Measurements from ENCODE around the gene DCDC2. TPM values are rescaled to one million over a fixed set of nuclear protein-coding genes. Genes with fewer than 3 reads are reported as not detected.

The DCDC2 gene
- total and polyA plus RNA-seq, 4 donors = 0.51 to 13.0 (median 2.0) TPM

GRCh38 chr6:24187965-24188577 lies 169.8 kb downstream of the DCDC2 start:
- no peaks in the 10 kb centered on the region for H3K9me3 ChIP-seq (ENCODE audit: control insufficient read depth in 4 of 4, low read length in 3 of 4)
- no peak overlapping the region for H3K4me3 ChIP-seq (ENCODE audit: low read depth in 1 of 3, low read length in 3 of 3)
- no peak for DNase-seq (ENCODE audit: low spot score)
- H3K27ac ChIP-seq (ENCODE audit: low read depth in 1 of 2, low read length in 2 of 2) = no peak overlapping the region
- H3K9ac ChIP-seq (ENCODE audit: low read depth in 1 of 2, low read length in 2 of 2) = no peak overlapping the region
- no peaks in the 10 kb centered on the region for H3K36me3 ChIP-seq (ENCODE audit: control insufficient read depth in 4 of 4, insufficient read depth in 3 of 4, low read depth in 1 of 4, low read length in 3 of 4)
- H3K27me3 ChIP-seq (ENCODE audit: control insufficient read depth in 4 of 4, insufficient read depth in 4 of 4, low read length in 3 of 4) = no peaks in the 10 kb centered on the region
- no peaks in the 10 kb centered on the region for H3K4me1 ChIP-seq (ENCODE audit: control insufficient read depth in 4 of 4, insufficient read depth in 4 of 4, low read length in 3 of 4)
- TF ChIP-seq REST (IDR thresholded peaks at IDR 0.05) (no peak), JUND (IDR thresholded peaks at IDR 0.05) (no peak), TAF1 (conservative IDR thresholded peaks at IDR 0.05) (no peak), NR2F2 (IDR thresholded peaks at IDR 0.05) (no peak), MAX (IDR thresholded peaks at IDR 0.05) (no peak), FOXA2 (IDR thresholded peaks at IDR 0.05) (no peak), SP1 (IDR thresholded peaks at IDR 0.05) (no peak), ZBTB33 (IDR thresholded peaks at IDR 0.05) (no peak), RXRA (IDR thresholded peaks at IDR 0.05) (no peak), GABPA (IDR thresholded peaks at IDR 0.05 in 1 of 2, conservative IDR thresholded peaks at IDR 0.05 in 1 of 2) (no peak), CTCF (IDR thresholded peaks at IDR 0.05; ENCODE audit: low read depth, low read length, missing input control) (no peak), HNF4G (IDR thresholded peaks at IDR 0.05) (no peak), HNF4A (conservative IDR thresholded peaks at IDR 0.05) (no peak)

- Histone ChIP-seq H3K4me3 (ENCODE audit: low read depth in 1 of 3, low read length in 3 of 3) (no peak overlapping the region), H3K9me3 (ENCODE audit: control insufficient read depth in 4 of 4, low read length in 3 of 4) (peaks cover 0 to 2% (median 0%) of the 10 kb centered on the region in 4 donors), H3K27me3 (ENCODE audit: control insufficient read depth in 4 of 4, insufficient read depth in 4 of 4, low read length in 3 of 4) (no peaks in the 10 kb centered on the region), H3K9ac (ENCODE audit: low read depth in 1 of 2, low read length in 2 of 2) (no peak overlapping the region), H3K36me3 (ENCODE audit: control insufficient read depth in 4 of 4, insufficient read depth in 3 of 4, low read depth in 1 of 4, low read length in 3 of 4) (no peaks in the 10 kb centered on the region), H3K4me1 (ENCODE audit: control insufficient read depth in 4 of 4, insufficient read depth in 4 of 4, low read length in 3 of 4) (no peaks in the 10 kb centered on the region), H3K27ac (ENCODE audit: low read depth in 1 of 2, low read length in 2 of 2) (no peak overlapping the region)
- WGBS = 88% methylated on average over 7 of the region's 7 CpGs
- TF ChIP-seq HNF4G (IDR thresholded peaks at IDR 0.05) (no peak), NR2F2 (IDR thresholded peaks at IDR 0.05) (no peak), EGR1 (IDR thresholded peaks at IDR 0.05; ENCODE audit: low read depth in 2 of 2) (no peak), ZBTB33 (IDR thresholded peaks at IDR 0.05) (no peak), FOXA2 (IDR thresholded peaks at IDR 0.05) (no peak), GABPA (IDR thresholded peaks at IDR 0.05 in 1 of 2, conservative IDR thresholded peaks at IDR 0.05 in 1 of 2) (no peak), JUND (IDR thresholded peaks at IDR 0.05) (no peak), YY1 (IDR thresholded peaks at IDR 0.05) (no peak), TAF1 (conservative IDR thresholded peaks at IDR 0.05) (no peak), HNF4A (conservative IDR thresholded peaks at IDR 0.05) (no peak), MAX (IDR thresholded peaks at IDR 0.05) (no peak), RXRA (IDR thresholded peaks at IDR 0.05) (no peak), CTCF (IDR thresholded peaks at IDR 0.05; ENCODE audit: low read depth, low read length, missing input control) (no peak), FOXA1 (IDR thresholded peaks at IDR 0.05) (no peak), RAD21 (IDR thresholded peaks at IDR 0.05) (no peak), ATF3 (IDR thresholded peaks at IDR 0.05) (no peak), SP1 (IDR thresholded peaks at IDR 0.05) (no peak)
- DNase-seq (ENCODE audit: low spot score) = no peak
These were observed 171.5 kb downstream of the DCDC2 start for GRCh38 chr6:24186349-24186748.

Data from liver (tissue), 9 donors.